HEK293 (cell line): ENCODE data around the gene C2.
"Not testable (repeated sequence)": the region's sequence is repeated elsewhere in the genome, so short reads cannot be mapped to it uniquely, and the experiment has no call there.

Experiments used
- CTCF ChIA-PET: fragments of 350-600 bp; formaldehyde crosslinking; extraction: SDS; loops from one replicate; lab custom pipeline; 2021; ENCODE audit warnings: antibody characterized with exemption; lab: Yijun Ruan, JAX
- POLR2A ChIA-PET: fragments of 300-600 bp; formaldehyde crosslinking; extraction: SDS; loops from one replicate; lab custom pipeline; 2020; ENCODE audit warnings: antibody characterized with exemption, inconsistent platforms; lab: Yijun Ruan, JAX
- H3K27ac ChIP-seq: fragments of 200-500 bp; sonication (Bioruptor generic); 2 replicates; pipeline ENCODE4 v1.5.1; 2014; ENCODE audit warnings: low read depth, low read length, control low read depth, inconsistent platforms; ENCODE audit errors: extremely low read depth
- H3K36me3 ChIP-seq, 2 experiments: fragments of 200-500 bp in 1 of 2; sonication (Bioruptor generic) in 1 of 2; 1 replicate in 1 of 2; 2 replicates in 1 of 2; pipeline ENCODE4 v1.5.1; 2014 to 2017; ENCODE audit warnings: inconsistent platforms in 2 of 2, low read length in 2 of 2; ENCODE audit not compliant: control insufficient read depth in 2 of 2, insufficient read depth in 1 of 2
- H3K4me1 ChIP-seq: fragments of 200-500 bp; sonication (Bioruptor generic); 2 replicates; pipeline ENCODE4 v1.5.1; 2014; ENCODE audit warnings: mild to moderate bottlenecking, low read length, inconsistent platforms; ENCODE audit not compliant: control insufficient read depth, insufficient read depth
- H3K4me3 ChIP-seq: 2 replicates; pipeline ENCODE4 v1.5.1; 2011; ENCODE audit warnings: low read depth, mild to moderate bottlenecking, control low read depth, low read length, moderate library complexity
- H3K9me3 ChIP-seq: fragments of 200-500 bp; sonication (Bioruptor generic); 2 replicates; pipeline ENCODE4 v1.5.1; 2014; ENCODE audit warnings: low read depth, low read length, inconsistent platforms; ENCODE audit not compliant: control insufficient read depth, insufficient read depth
- MYNN ChIP-seq: fragments of 450-650 bp; formaldehyde crosslinking; IDR thresholded peaks from 2 replicates; pipeline ENCODE4 v1.5.1; 2016; ENCODE audit warnings: missing biosample characterization, missing genetic modification characterization, borderline replicate concordance
- OVOL3 ChIP-seq: fragments of 450-650 bp; formaldehyde crosslinking; IDR thresholded peaks from 2 replicates; pipeline ENCODE4 v1.5.1; 2016; ENCODE audit warnings: missing biosample characterization, missing genetic modification characterization
- SCRT2 ChIP-seq: fragments of 450-650 bp; formaldehyde crosslinking; IDR thresholded peaks from 2 replicates; pipeline ENCODE4 v1.5.1; 2016; ENCODE audit warnings: missing biosample characterization, missing genetic modification characterization
- ZBTB17 ChIP-seq: fragments of 450-650 bp; formaldehyde crosslinking; IDR thresholded peaks from 2 replicates; pipeline ENCODE4 v1.5.1; 2016; ENCODE audit warnings: missing biosample characterization, missing genetic modification characterization
- ZNF121 ChIP-seq: fragments of 450-650 bp; formaldehyde crosslinking; IDR thresholded peaks from 2 replicates; pipeline ENCODE4 v1.5.1; 2016; ENCODE audit warnings: missing biosample characterization, missing genetic modification characterization
- ZNF169 ChIP-seq: fragments of 450-650 bp; formaldehyde crosslinking; IDR thresholded peaks from 2 replicates; pipeline ENCODE4 v1.5.1; 2016; ENCODE audit warnings: missing biosample characterization, missing genetic modification characterization
- ZNF223 ChIP-seq: fragments of 450-650 bp; formaldehyde crosslinking; IDR thresholded peaks from 2 replicates; pipeline ENCODE4 v1.5.1; 2016; ENCODE audit warnings: missing biosample characterization, missing genetic modification characterization
- ZNF324 ChIP-seq: fragments of 450-650 bp; formaldehyde crosslinking; IDR thresholded peaks from 2 replicates; pipeline ENCODE4 v1.5.1; 2016; ENCODE audit warnings: missing biosample characterization, missing genetic modification characterization
- ZNF558 ChIP-seq: fragments of 450-650 bp; formaldehyde crosslinking; IDR thresholded peaks from 2 replicates; pipeline ENCODE4 v1.5.1; 2016; ENCODE audit warnings: missing biosample characterization, missing genetic modification characterization
- ZNF664 ChIP-seq: fragments of 450-650 bp; formaldehyde crosslinking; IDR thresholded peaks from 2 replicates; pipeline ENCODE4 v1.5.1; 2016; ENCODE audit warnings: missing biosample characterization, missing genetic modification characterization
- ZNF792 ChIP-seq: fragments of 450-650 bp; formaldehyde crosslinking; IDR thresholded peaks from 2 replicates; pipeline ENCODE4 v1.5.1; 2016; ENCODE audit warnings: missing biosample characterization, missing genetic modification characterization

The C2 gene

GRCh38 chr6:31901953-31902643 is 25.4 kb upstream of the C2 start, which contains the start of gene ZBTB12 (continued):
- TF ChIP-seq OVOL3 (tag by site-specific recombination) (no peak), SCRT2 (tag by site-specific recombination) (no peak), MYNN (tag by site-specific recombination) (no peak), ZNF324 (peak; percentile 69; the same call in 1 of the 2 replicates)

GRCh38 chr6:31903957-31904356 is 23.6 kb upstream of the C2 start:
- Histone ChIP-seq H3K27ac (no peak overlapping the region), H3K4me3 (no peak overlapping the region), H3K36me3 (peaks cover 0 to 4% of the 10 kb centered on the region in 2 experiments; a peak in 1 of 3 replicates), H3K9me3 (no peaks in the 10 kb centered on the region), H3K4me1 (peaks cover 11% of the 10 kb centered on the region)
- POLR2A ChIA-PET, result interaction anchor here (0.7 to 1.2 kb wide), 2 partner anchors 35 to 48 kb away, joined by 3 read pairs; no protein-coding TSS in a partner anchor
- TF ChIP-seq ZNF169 (tag by site-specific recombination), result no peak
- TF ChIP-seq ZNF664 (tag by site-specific recombination), result 0 out of 2 replicates have a peak, but pooled peaks have one; percentile 37
- TF ChIP-seq ZNF121, result no peak
- CTCF ChIA-PET, result interaction anchor here (0.6 to 3.8 kb wide), 3 partner anchors 15 to 134 kb away, joined by 3 to 29 read pairs (median 6); no protein-coding TSS in a partner anchor

GRCh38 chr6:31905041-31905440 is 22.5 kb upstream of the C2 start:
- TF ChIP-seq ZNF792 (tag by site-specific recombination) (no peak), ZNF121 (peak; percentile 81)
- TF ChIP-seq, all 188 proteins: peak for 1
- ChIA-PET POLR2A (interaction anchor here (1.2 kb wide), 1 partner anchor 47 kb away, joined by 3 read pairs; no protein-coding TSS in a partner anchor), CTCF (interaction anchor here (0.6 to 3.8 kb wide), 4 partner anchors 16 to 143 kb away, joined by 3 to 29 read pairs (median 6); no protein-coding TSS in a partner anchor)
- Histone ChIP-seq H3K4me1 (peaks cover 9% of the 10 kb centered on the region; the same call in 1 of the 2 replicates), H3K9me3 (no peaks in the 10 kb centered on the region), H3K4me3 (no peak overlapping the region), H3K27ac (no peak overlapping the region), H3K36me3 (no peaks in the 10 kb centered on the region)

- Histone ChIP-seq H3K4me3 (no peak overlapping the region), H3K9me3 (no peaks in the 10 kb centered on the region), H3K36me3 (no peaks in the 10 kb centered on the region), H3K27ac (no peak overlapping the region), H3K4me1 (peaks cover 9% of the 10 kb centered on the region; the same call in 1 of the 2 replicates)
- peak; percentile 67 for TF ChIP-seq ZBTB17 (tag by site-specific recombination)
- TF ChIP-seq ZNF558 (tag by site-specific recombination), result no peak
- 0 out of 2 replicates have a peak, but pooled peaks have one; percentile 26 for TF ChIP-seq ZNF223 (tag by site-specific recombination)
- POLR2A ChIA-PET, result no interaction called here
- CTCF ChIA-PET, result interaction anchor here (0.7 to 1.4 kb wide), 2 partner anchors 100 to 142 kb away, joined by 3 to 7 read pairs; no protein-coding TSS in a partner anchor
These were observed 21.4 kb upstream of the C2 start for GRCh38 chr6:31906122-31906521.

GRCh38 chr6:31906727-31907126 is 20.8 kb upstream of the C2 start:
- H3K27ac ChIP-seq, H3K4me3 ChIP-seq, H3K36me3 ChIP-seq, H3K9me3 ChIP-seq, CTCF ChIA-PET: not testable (repeated sequence)
- POLR2A ChIA-PET, result interaction anchor here (0.6 to 0.9 kb wide), 3 partner anchors 38 to 42 kb away, joined by 4 read pairs; partner anchors contain the start of gene CFB
- peaks cover 12% of the 10 kb centered on the region; the same call in 1 of the 2 replicates for H3K4me1 ChIP-seq
